WTC11 (cell line): ENCODE data around the gene CUEDC1. TPM values are rescaled to one million over a fixed set of nuclear protein-coding genes. Genes with fewer than 3 reads are reported as not detected.

Source experiments
- EMX1 ChIP-seq: fragments of 250-450 bp; sonication (Bioruptor Pico); IDR thresholded peaks from 2 replicates; pipeline ENCODE4 v1.8.0; 2021; ENCODE audit warnings: mild to moderate bottlenecking
- ETV6 ChIP-seq: sonication (generic); formaldehyde crosslinking; IDR thresholded peaks from 2 replicates; pipeline ENCODE4 v1.8.1; 2022; ENCODE audit warnings: mild to moderate bottlenecking, missing genetic modification reagents
- FOXK1 ChIP-seq: sonication (generic); formaldehyde crosslinking; IDR thresholded peaks from 2 replicates; pipeline ENCODE4 v1.8.0; 2022; ENCODE audit warnings: mild to moderate bottlenecking, moderate library complexity, missing genetic modification reagents
- GABPB1 ChIP-seq: sonication (generic); formaldehyde crosslinking; IDR thresholded peaks from 2 replicates; pipeline ENCODE4 v1.8.1; 2023; ENCODE audit warnings: mild to moderate bottlenecking, missing genetic modification reagents
- HMGA2 ChIP-seq: fragments of 250-450 bp; sonication (Bioruptor Pico); IDR thresholded peaks from 2 replicates; pipeline ENCODE4 v1.4.0; 2021; ENCODE audit warnings: mild to moderate bottlenecking, moderate library complexity
- NFE2L1 ChIP-seq: sonication (generic); formaldehyde crosslinking; IDR thresholded peaks from 2 replicates; pipeline ENCODE4 v1.8.1; 2023; ENCODE audit warnings: missing genetic modification reagents
- PRRX2 ChIP-seq: fragments of 250-450 bp; sonication (Bioruptor Pico); IDR thresholded peaks from 2 replicates; pipeline ENCODE4 v1.8.0; 2021; ENCODE audit warnings: mild to moderate bottlenecking
- SMAD4 ChIP-seq: sonication (generic); formaldehyde crosslinking; IDR thresholded peaks from 2 replicates; pipeline ENCODE4 v1.8.0; 2022; ENCODE audit warnings: mild to moderate bottlenecking, missing genetic modification reagents
- TEAD1 ChIP-seq: sonication (generic); formaldehyde crosslinking; IDR thresholded peaks from 2 replicates; pipeline ENCODE4 v1.8.0; 2022; ENCODE audit warnings: mild to moderate bottlenecking, missing genetic modification reagents
- ZNF219 ChIP-seq: sonication (generic); formaldehyde crosslinking; IDR thresholded peaks from 2 replicates; pipeline ENCODE4 v1.8.0; 2023; ENCODE audit warnings: missing genetic modification reagents, mild to moderate bottlenecking, borderline replicate concordance
- ZNF263 ChIP-seq: sonication (generic); formaldehyde crosslinking; IDR thresholded peaks from 2 replicates; pipeline ENCODE4 v1.8.1; 2022; ENCODE audit warnings: low read depth, mild to moderate bottlenecking, moderate library complexity, missing genetic modification reagents
- ZNF317 ChIP-seq: sonication (generic); formaldehyde crosslinking; IDR thresholded peaks from 2 replicates; pipeline ENCODE4 v1.8.1; 2023; ENCODE audit warnings: low read depth, mild to moderate bottlenecking, moderate library complexity, missing genetic modification reagents, borderline replicate concordance
- ZNF416 ChIP-seq: fragments of 250-450 bp; sonication (Bioruptor Pico); IDR thresholded peaks from 2 replicates; pipeline ENCODE4 v1.9.0; 2021; ENCODE audit warnings: mild to moderate bottlenecking, inconsistent platforms
- ZNF423 ChIP-seq: fragments of 250-450 bp; sonication (Bioruptor Pico); IDR thresholded peaks from 2 replicates; pipeline ENCODE4 v2.1.2; 2022; ENCODE audit warnings: mild to moderate bottlenecking, moderate library complexity
- total RNA-seq: library from RNA; stranded (reverse); gene quantifications from 3 replicates; pipeline ENCODE4 v1.2.3, GENCODE V29; 2021
- TF ChIP-seq, protein P1 (sequence below): fragments of 250-450 bp; sonication (Bioruptor Pico); IDR thresholded peaks from 2 replicates; pipeline ENCODE4 v1.9.0; 2021; ENCODE audit warnings: mild to moderate bottlenecking
- TF ChIP-seq, protein P2 (sequence below): sonication (generic); formaldehyde crosslinking; IDR thresholded peaks from 2 replicates; pipeline ENCODE4 v1.8.1; 2023; ENCODE audit warnings: mild to moderate bottlenecking, missing genetic modification reagents
- TF ChIP-seq, protein P3 (sequence below): sonication (generic); formaldehyde crosslinking; IDR thresholded peaks from 2 replicates; pipeline ENCODE4 v1.8.1; 2022; ENCODE audit warnings: missing genetic modification reagents, borderline replicate concordance
- TF ChIP-seq, protein P4 (sequence below): sonication (generic); formaldehyde crosslinking; IDR thresholded peaks from 2 replicates; pipeline ENCODE4 v1.8.0; 2023; ENCODE audit warnings: missing genetic modification reagents
- TF ChIP-seq, protein P5 (sequence below): sonication (generic); formaldehyde crosslinking; IDR thresholded peaks from 2 replicates; pipeline ENCODE4 v1.8.0; 2022; ENCODE audit warnings: mild to moderate bottlenecking, missing genetic modification reagents
- TF ChIP-seq, protein P6 (sequence below): sonication (generic); formaldehyde crosslinking; IDR thresholded peaks from 2 replicates; pipeline ENCODE4 v1.8.1; 2023; ENCODE audit warnings: mild to moderate bottlenecking, moderate library complexity, missing genetic modification reagents
- TF ChIP-seq, protein P7 (sequence below): fragments of 250-450 bp; sonication (Bioruptor Pico); IDR thresholded peaks from 2 replicates; pipeline ENCODE4 v1.8.0; 2021; ENCODE audit warnings: mild to moderate bottlenecking
- TF ChIP-seq, protein P8 (sequence below): fragments of 250-450 bp; sonication (Bioruptor Pico); IDR thresholded peaks from 2 replicates; pipeline ENCODE4 v1.9.0; 2021; ENCODE audit warnings: mild to moderate bottlenecking, borderline replicate concordance

Gene CUEDC1
- total RNA-seq, 1 experiment from 2014 or later = 12.2 TPM

DNA sequence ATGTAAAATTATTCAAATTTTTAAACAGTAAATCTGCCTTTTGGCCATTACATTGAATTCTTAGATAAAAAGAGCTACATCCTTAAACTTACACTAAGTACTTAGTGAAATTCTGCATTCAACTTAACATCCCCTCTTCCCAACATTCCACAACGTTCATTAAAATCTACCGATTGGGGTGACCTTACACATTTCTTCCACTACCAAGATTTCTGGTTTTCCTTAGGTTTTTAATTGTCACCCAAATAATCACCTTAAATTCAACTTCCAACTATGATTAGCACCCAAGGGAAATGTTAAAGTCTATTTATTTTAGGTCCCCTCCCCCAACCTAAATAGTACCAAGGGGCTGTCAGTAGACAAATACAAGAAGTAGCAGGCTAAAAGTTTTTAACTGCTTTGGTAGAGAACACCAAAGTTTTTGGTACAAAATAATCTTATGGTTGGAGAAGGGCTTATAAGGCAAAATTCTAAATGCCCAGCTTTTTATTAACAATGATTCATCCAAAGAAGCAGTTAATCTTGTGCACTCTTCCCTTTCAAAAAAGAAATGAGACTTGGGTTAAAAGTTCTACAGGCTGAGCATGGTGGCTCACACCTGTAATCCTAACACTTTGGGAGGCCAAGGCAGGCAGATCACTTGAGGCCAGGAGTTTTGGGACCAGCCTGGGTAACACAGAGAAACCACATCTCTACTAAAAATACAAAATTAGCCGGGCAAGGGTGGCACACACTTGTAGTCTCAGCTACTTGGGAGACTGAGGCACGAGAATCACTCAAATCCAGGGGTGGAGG is 47.1 kb upstream of the CUEDC1 start (continued):
- TF ChIP-seq ZNF416 (CRISPR knock-in tag) (peak; percentile 64; the same call in 1 of the 2 replicates), FOXK1 (CRISPR knock-in tag) (no peak), SMAD4 (no peak), ZNF423 (CRISPR knock-in tag) (no peak), ETV6 (CRISPR knock-in tag) (no peak), HMGA2 (CRISPR knock-in tag) (no peak), PRRX2 (CRISPR knock-in tag) (no peak), ZNF219 (CRISPR knock-in tag) (no peak), ZNF317 (no peak), TEAD1 (CRISPR knock-in tag) (no peak), NFE2L1 (CRISPR knock-in tag) (no peak), EMX1 (CRISPR knock-in tag) (peak; percentile 55; the same call in 1 of the 2 replicates), GABPB1 (CRISPR knock-in tag) (no peak), ZNF263 (CRISPR knock-in tag) (no peak)
- TF ChIP-seq, protein P1, sequence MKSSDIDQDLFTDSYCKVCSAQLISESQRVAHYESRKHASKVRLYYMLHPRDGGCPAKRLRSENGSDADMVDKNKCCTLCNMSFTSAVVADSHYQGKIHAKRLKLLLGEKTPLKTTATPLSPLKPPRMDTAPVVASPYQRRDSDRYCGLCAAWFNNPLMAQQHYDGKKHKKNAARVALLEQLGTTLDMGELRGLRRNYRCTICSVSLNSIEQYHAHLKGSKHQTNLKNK (CRISPR knock-in tag) = no peak
- TF ChIP-seq, protein P2, sequence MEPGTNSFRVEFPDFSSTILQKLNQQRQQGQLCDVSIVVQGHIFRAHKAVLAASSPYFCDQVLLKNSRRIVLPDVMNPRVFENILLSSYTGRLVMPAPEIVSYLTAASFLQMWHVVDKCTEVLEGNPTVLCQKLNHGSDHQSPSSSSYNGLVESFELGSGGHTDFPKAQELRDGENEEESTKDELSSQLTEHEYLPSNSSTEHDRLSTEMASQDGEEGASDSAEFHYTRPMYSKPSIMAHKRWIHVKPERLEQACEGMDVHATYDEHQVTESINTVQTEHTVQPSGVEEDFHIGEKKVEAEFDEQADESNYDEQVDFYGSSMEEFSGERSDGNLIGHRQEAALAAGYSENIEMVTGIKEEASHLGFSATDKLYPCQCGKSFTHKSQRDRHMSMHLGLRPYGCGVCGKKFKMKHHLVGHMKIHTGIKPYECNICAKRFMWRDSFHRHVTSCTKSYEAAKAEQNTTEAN (CRISPR knock-in tag) = no peak
- TF ChIP-seq, protein P3, sequence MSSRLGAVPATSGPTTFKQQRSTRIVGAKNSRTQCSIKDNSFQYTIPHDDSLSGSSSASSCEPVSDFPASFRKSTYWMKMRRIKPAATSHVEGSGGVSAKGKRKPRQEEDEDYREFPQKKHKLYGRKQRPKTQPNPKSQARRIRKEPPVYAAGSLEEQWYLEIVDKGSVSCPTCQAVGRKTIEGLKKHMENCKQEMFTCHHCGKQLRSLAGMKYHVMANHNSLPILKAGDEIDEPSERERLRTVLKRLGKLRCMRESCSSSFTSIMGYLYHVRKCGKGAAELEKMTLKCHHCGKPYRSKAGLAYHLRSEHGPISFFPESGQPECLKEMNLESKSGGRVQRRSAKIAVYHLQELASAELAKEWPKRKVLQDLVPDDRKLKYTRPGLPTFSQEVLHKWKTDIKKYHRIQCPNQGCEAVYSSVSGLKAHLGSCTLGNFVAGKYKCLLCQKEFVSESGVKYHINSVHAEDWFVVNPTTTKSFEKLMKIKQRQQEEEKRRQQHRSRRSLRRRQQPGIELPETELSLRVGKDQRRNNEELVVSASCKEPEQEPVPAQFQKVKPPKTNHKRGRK (CRISPR knock-in tag) = no peak
- TF ChIP-seq, protein P4, sequence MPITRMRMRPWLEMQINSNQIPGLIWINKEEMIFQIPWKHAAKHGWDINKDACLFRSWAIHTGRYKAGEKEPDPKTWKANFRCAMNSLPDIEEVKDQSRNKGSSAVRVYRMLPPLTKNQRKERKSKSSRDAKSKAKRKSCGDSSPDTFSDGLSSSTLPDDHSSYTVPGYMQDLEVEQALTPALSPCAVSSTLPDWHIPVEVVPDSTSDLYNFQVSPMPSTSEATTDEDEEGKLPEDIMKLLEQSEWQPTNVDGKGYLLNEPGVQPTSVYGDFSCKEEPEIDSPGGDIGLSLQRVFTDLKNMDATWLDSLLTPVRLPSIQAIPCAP (CRISPR knock-in tag) = no peak
- TF ChIP-seq, protein P5, sequence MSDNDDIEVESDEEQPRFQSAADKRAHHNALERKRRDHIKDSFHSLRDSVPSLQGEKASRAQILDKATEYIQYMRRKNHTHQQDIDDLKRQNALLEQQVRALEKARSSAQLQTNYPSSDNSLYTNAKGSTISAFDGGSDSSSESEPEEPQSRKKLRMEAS (CRISPR knock-in tag) = no peak
- TF ChIP-seq, protein P6, sequence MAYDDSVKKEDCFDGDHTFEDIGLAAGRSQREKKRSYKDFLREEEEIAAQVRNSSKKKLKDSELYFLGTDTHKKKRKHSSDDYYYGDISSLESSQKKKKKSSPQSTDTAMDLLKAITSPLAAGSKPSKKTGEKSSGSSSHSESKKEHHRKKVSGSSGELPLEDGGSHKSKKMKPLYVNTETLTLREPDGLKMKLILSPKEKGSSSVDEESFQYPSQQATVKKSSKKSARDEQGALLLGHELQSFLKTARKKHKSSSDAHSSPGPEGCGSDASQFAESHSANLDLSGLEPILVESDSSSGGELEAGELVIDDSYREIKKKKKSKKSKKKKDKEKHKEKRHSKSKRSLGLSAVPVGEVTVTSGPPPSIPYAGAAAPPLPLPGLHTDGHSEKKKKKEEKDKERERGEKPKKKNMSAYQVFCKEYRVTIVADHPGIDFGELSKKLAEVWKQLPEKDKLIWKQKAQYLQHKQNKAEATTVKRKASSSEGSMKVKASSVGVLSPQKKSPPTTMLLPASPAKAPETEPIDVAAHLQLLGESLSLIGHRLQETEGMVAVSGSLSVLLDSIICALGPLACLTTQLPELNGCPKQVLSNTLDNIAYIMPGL (CRISPR knock-in tag) = no peak
- TF ChIP-seq, protein P7, sequence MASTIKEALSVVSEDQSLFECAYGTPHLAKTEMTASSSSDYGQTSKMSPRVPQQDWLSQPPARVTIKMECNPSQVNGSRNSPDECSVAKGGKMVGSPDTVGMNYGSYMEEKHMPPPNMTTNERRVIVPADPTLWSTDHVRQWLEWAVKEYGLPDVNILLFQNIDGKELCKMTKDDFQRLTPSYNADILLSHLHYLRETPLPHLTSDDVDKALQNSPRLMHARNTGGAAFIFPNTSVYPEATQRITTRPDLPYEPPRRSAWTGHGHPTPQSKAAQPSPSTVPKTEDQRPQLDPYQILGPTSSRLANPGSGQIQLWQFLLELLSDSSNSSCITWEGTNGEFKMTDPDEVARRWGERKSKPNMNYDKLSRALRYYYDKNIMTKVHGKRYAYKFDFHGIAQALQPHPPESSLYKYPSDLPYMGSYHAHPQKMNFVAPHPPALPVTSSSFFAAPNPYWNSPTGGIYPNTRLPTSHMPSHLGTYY (CRISPR knock-in tag) = 0 out of 2 replicates have a peak, but pooled peaks have one; percentile 2
- TF ChIP-seq, protein P8, sequence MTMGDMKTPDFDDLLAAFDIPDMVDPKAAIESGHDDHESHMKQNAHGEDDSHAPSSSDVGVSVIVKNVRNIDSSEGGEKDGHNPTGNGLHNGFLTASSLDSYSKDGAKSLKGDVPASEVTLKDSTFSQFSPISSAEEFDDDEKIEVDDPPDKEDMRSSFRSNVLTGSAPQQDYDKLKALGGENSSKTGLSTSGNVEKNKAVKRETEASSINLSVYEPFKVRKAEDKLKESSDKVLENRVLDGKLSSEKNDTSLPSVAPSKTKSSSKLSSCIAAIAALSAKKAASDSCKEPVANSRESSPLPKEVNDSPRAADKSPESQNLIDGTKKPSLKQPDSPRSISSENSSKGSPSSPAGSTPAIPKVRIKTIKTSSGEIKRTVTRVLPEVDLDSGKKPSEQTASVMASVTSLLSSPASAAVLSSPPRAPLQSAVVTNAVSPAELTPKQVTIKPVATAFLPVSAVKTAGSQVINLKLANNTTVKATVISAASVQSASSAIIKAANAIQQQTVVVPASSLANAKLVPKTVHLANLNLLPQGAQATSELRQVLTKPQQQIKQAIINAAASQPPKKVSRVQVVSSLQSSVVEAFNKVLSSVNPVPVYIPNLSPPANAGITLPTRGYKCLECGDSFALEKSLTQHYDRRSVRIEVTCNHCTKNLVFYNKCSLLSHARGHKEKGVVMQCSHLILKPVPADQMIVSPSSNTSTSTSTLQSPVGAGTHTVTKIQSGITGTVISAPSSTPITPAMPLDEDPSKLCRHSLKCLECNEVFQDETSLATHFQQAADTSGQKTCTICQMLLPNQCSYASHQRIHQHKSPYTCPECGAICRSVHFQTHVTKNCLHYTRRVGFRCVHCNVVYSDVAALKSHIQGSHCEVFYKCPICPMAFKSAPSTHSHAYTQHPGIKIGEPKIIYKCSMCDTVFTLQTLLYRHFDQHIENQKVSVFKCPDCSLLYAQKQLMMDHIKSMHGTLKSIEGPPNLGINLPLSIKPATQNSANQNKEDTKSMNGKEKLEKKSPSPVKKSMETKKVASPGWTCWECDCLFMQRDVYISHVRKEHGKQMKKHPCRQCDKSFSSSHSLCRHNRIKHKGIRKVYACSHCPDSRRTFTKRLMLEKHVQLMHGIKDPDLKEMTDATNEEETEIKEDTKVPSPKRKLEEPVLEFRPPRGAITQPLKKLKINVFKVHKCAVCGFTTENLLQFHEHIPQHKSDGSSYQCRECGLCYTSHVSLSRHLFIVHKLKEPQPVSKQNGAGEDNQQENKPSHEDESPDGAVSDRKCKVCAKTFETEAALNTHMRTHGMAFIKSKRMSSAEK (CRISPR knock-in tag) = no peak
